ENCODE data around the gene ZBTB12.

- TF ChIP-seq CTCF (conservative IDR thresholded peaks at IDR 0.05; ENCODE audit: low read length), result no peak
- TF ChIP-seq EZH2phosphoT487 (IDR thresholded peaks at IDR 0.05; ENCODE audit: borderline replicate concordance, low read depth, low read length), result no peak
Measured at GRCh38 chr6:31897612-31898382, 4.1 kb downstream of the ZBTB12 start, which contains the start of gene EHMT2.

Data from OCI-LY7 (cell line).